T-helper 2 cell treated with Interferon-gamma antibody and Interleukin-4, amounts not matched to agents 5 μg/mL and 100 μg/mL, for 36 hours (primary cell): Measurements from ENCODE around the gene GTF3C4.

Experiments used
- DNase-seq: peaks from one replicate; pipeline ENCODE4 v3.0.0; 2021; ENCODE audit warnings: low spot score
- H3K27ac Mint-ChIP-seq: one replicate; pipeline ENCODE4 v1.8.0; 2021; ENCODE audit warnings: mild to moderate bottlenecking, mixed read lengths
- H3K27me3 Mint-ChIP-seq: one replicate; pipeline ENCODE4 v1.8.0; 2021; ENCODE audit warnings: low read depth, mixed read lengths
- H3K36me3 Mint-ChIP-seq: one replicate; pipeline ENCODE4 v1.8.0; 2021; ENCODE audit warnings: low read depth, mixed read lengths
- H3K4me1 Mint-ChIP-seq: one replicate; pipeline ENCODE4 v1.8.0; 2021; ENCODE audit warnings: low read depth, mixed read lengths
- H3K4me3 Mint-ChIP-seq: one replicate; pipeline ENCODE4 v1.8.0; 2022; ENCODE audit warnings: mild to moderate bottlenecking, moderate library complexity, mixed read lengths
- H3K9me3 Mint-ChIP-seq: one replicate; pipeline ENCODE4 v1.8.0; 2021; ENCODE audit warnings: mixed read lengths

Gene GTF3C4

GRCh38 chr9:132722564-132723065, 52.4 kb downstream of the GTF3C4 start:
- Mint-ChIP-seq H3K27me3 (peaks cover 15% of the 10 kb centered on the region), H3K36me3 (no peaks in the 10 kb centered on the region), H3K27ac (no peak overlapping the region), H3K4me3 (no peak overlapping the region), H3K9me3 (no peaks in the 10 kb centered on the region), H3K4me1 (peaks cover 5% of the 10 kb centered on the region)
- DNase-seq = no peak

- Mint-ChIP-seq H3K4me3 (no peak overlapping the region), H3K36me3 (no peaks in the 10 kb centered on the region), H3K27me3 (peaks cover 8% of the 10 kb centered on the region), H3K4me1 (no peaks in the 10 kb centered on the region), H3K27ac (no peak overlapping the region), H3K9me3 (no peaks in the 10 kb centered on the region)
- DNase-seq = no peak
Observed at GRCh38 chr9:132723809-132724208, 53.5 kb downstream of the GTF3C4 start.

- Mint-ChIP-seq H3K4me1 (no peaks in the 10 kb centered on the region), H3K27me3 (peaks cover 4% of the 10 kb centered on the region), H3K36me3 (no peaks in the 10 kb centered on the region), H3K9me3 (no peaks in the 10 kb centered on the region), H3K4me3 (no peak overlapping the region), H3K27ac (no peak overlapping the region)
- no peak for DNase-seq
Observed at GRCh38 chr9:132725306-132725705, 55.0 kb downstream of the GTF3C4 start.

- no peak overlapping the region for H3K27ac Mint-ChIP-seq
- no peaks in the 10 kb centered on the region for H3K36me3 Mint-ChIP-seq
- no peak overlapping the region for H3K4me3 Mint-ChIP-seq
- peaks cover 4% of the 10 kb centered on the region for H3K27me3 Mint-ChIP-seq
- H3K4me1 Mint-ChIP-seq = no peaks in the 10 kb centered on the region
- no peak for DNase-seq
- H3K9me3 Mint-ChIP-seq = no peaks in the 10 kb centered on the region
Observed at GRCh38 chr9:132726576-132727130, 56.4 kb downstream of the GTF3C4 start.

- Mint-ChIP-seq H3K9me3 (no peaks in the 10 kb centered on the region), H3K4me1 (no peaks in the 10 kb centered on the region), H3K36me3 (no peaks in the 10 kb centered on the region), H3K27me3 (peaks cover 4% of the 10 kb centered on the region), H3K4me3 (no peak overlapping the region), H3K27ac (no peak overlapping the region)
- no peak for DNase-seq
Observed at GRCh38 chr9:132728071-132728470, 57.8 kb downstream of the GTF3C4 start.

GRCh38 chr9:132728497-132728896, 58.2 kb downstream of the GTF3C4 start:
- no peaks in the 10 kb centered on the region for H3K4me1 Mint-ChIP-seq
- no peak for DNase-seq
- peaks cover 4% of the 10 kb centered on the region for H3K27me3 Mint-ChIP-seq
- no peak overlapping the region for H3K27ac Mint-ChIP-seq
- no peaks in the 10 kb centered on the region for H3K9me3 Mint-ChIP-seq
- no peaks in the 10 kb centered on the region for H3K36me3 Mint-ChIP-seq
- H3K4me3 Mint-ChIP-seq = no peak overlapping the region

- peaks cover 4% of the 10 kb centered on the region for H3K27me3 Mint-ChIP-seq
- no peaks in the 10 kb centered on the region for H3K36me3 Mint-ChIP-seq
- no peaks in the 10 kb centered on the region for H3K4me1 Mint-ChIP-seq
- no peak for DNase-seq
- no peak overlapping the region for H3K4me3 Mint-ChIP-seq
- H3K9me3 Mint-ChIP-seq = no peaks in the 10 kb centered on the region
- no peak overlapping the region for H3K27ac Mint-ChIP-seq
Observed at GRCh38 chr9:132729235-132729890, 59.1 kb downstream of the GTF3C4 start.

GRCh38 chr9:132730054-132731033, 60.1 kb downstream of the GTF3C4 start:
- Mint-ChIP-seq H3K27me3 (peaks cover 4% of the 10 kb centered on the region), H3K4me1 (no peaks in the 10 kb centered on the region), H3K9me3 (no peaks in the 10 kb centered on the region), H3K36me3 (no peaks in the 10 kb centered on the region), H3K27ac (no peak overlapping the region), H3K4me3 (no peak overlapping the region)
- DNase-seq = no peak

GRCh38 chr9:132731230-132731629, 61.0 kb downstream of the GTF3C4 start:
- H3K4me1 Mint-ChIP-seq = no peaks in the 10 kb centered on the region
- H3K9me3 Mint-ChIP-seq = no peaks in the 10 kb centered on the region
- no peak for DNase-seq
- H3K27me3 Mint-ChIP-seq = peaks cover 4% of the 10 kb centered on the region
- no peak overlapping the region for H3K27ac Mint-ChIP-seq
- H3K36me3 Mint-ChIP-seq = no peaks in the 10 kb centered on the region
- no peak overlapping the region for H3K4me3 Mint-ChIP-seq

GRCh38 chr9:132732326-132733259, 62.3 kb downstream of the GTF3C4 start:
- Mint-ChIP-seq H3K36me3 (no peaks in the 10 kb centered on the region), H3K4me3 (no peak overlapping the region), H3K27ac (no peak overlapping the region), H3K9me3 (no peaks in the 10 kb centered on the region), H3K27me3 (peaks cover 2% of the 10 kb centered on the region), H3K4me1 (no peaks in the 10 kb centered on the region)
- DNase-seq = no peak

GRCh38 chr9:132733260-132733815, 63.1 kb downstream of the GTF3C4 start:
- H3K4me3 Mint-ChIP-seq = no peak overlapping the region
- no peaks in the 10 kb centered on the region for H3K4me1 Mint-ChIP-seq
- H3K27me3 Mint-ChIP-seq = peaks cover 2% of the 10 kb centered on the region
- H3K9me3 Mint-ChIP-seq = no peaks in the 10 kb centered on the region
- H3K27ac Mint-ChIP-seq = no peak overlapping the region
- no peak for DNase-seq
- no peaks in the 10 kb centered on the region for H3K36me3 Mint-ChIP-seq

GRCh38 chr9:132739710-132740310, 69.5 kb downstream of the GTF3C4 start:
- Mint-ChIP-seq H3K27ac (no peak overlapping the region), H3K4me1 (no peaks in the 10 kb centered on the region), H3K4me3 (no peak overlapping the region), H3K36me3 (no peaks in the 10 kb centered on the region), H3K9me3 (no peaks in the 10 kb centered on the region), H3K27me3 (peaks cover 25% of the 10 kb centered on the region)
- DNase-seq = no peak
